Endothelial cell of umbilical vein (primary cell): ENCODE results near the gene MB.

Source experiments
- EZH2 ChIP-seq: IDR thresholded peaks from 2 replicates; pipeline ENCODE4 v1.6.1; 2012; ENCODE audit warnings: borderline replicate concordance, low read depth, mild to moderate bottlenecking, moderate library complexity, low read length, inconsistent platforms; ENCODE audit not compliant: severe bottlenecking
- POLR2A ChIP-seq: IDR thresholded peaks from 2 replicates; pipeline ENCODE4 v1.6.1; 2012; ENCODE audit warnings: low read depth, mild to moderate bottlenecking, control low read depth, low read length
- POLR2AphosphoS5 ChIP-seq: IDR thresholded peaks from 2 replicates; pipeline ENCODE4 v1.6.1; 2012; ENCODE audit warnings: low read depth, mild to moderate bottlenecking, control low read depth, low read length, moderate library complexity; ENCODE audit not compliant: insufficient read depth
- TF ChIP-seq, protein P1 (sequence below), 2 donors: IDR thresholded peaks; 1 replicate in 1 of 2; 2 replicates in 1 of 2; pipeline ENCODE4 v1.5.1; 2011; ENCODE audit warnings: low read length in 2 of 2, mild to moderate bottlenecking in 2 of 2, moderate library complexity in 2 of 2, control low read depth in 1 of 2, inconsistent platforms in 1 of 2, low read depth in 1 of 2; ENCODE audit not compliant: insufficient read depth in 1 of 2; ENCODE audit errors: extremely low read depth in 1 of 2

DNA sequence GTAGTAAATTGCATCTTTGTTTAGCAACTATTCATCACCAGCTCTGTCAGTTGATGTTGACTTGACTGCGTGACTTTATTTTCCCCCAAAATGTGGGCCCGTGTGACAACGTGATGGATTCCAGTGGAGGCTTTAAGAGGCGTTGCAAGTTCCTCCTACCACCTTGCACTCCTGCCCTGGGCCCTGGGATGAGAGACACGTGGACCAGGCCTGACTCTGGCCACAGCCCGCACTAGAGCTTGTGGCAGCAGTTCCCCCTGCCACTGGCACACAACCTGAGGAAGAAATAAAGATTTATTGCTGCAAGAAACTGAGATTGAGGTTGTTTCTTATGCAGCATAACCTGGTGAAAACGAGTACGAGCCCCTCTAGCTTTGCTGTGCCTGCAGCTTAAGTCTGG, 44.6 kb downstream of the MB start:
- TF ChIP-seq, protein P1, sequence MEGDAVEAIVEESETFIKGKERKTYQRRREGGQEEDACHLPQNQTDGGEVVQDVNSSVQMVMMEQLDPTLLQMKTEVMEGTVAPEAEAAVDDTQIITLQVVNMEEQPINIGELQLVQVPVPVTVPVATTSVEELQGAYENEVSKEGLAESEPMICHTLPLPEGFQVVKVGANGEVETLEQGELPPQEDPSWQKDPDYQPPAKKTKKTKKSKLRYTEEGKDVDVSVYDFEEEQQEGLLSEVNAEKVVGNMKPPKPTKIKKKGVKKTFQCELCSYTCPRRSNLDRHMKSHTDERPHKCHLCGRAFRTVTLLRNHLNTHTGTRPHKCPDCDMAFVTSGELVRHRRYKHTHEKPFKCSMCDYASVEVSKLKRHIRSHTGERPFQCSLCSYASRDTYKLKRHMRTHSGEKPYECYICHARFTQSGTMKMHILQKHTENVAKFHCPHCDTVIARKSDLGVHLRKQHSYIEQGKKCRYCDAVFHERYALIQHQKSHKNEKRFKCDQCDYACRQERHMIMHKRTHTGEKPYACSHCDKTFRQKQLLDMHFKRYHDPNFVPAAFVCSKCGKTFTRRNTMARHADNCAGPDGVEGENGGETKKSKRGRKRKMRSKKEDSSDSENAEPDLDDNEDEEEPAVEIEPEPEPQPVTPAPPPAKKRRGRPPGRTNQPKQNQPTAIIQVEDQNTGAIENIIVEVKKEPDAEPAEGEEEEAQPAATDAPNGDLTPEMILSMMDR (IDR thresholded peaks at IDR 0.05; ENCODE audit: extremely low read depth in 1 of 2, insufficient read depth in 1 of 2, low read depth in 1 of 2, low read length in 2 of 2), result no peak
- TF ChIP-seq POLR2AphosphoS5, result no peak
- TF ChIP-seq EZH2, result no peak
- no peak for TF ChIP-seq POLR2A
